ENCODE measurements around the gene DRAM2. TPM values are rescaled to one million over a fixed set of nuclear protein-coding genes. Genes with fewer than 3 reads are reported as not detected.

Gene DRAM2
- total RNA-seq, 1 experiment from 2014 or later, result 34.4 TPM

DNA sequence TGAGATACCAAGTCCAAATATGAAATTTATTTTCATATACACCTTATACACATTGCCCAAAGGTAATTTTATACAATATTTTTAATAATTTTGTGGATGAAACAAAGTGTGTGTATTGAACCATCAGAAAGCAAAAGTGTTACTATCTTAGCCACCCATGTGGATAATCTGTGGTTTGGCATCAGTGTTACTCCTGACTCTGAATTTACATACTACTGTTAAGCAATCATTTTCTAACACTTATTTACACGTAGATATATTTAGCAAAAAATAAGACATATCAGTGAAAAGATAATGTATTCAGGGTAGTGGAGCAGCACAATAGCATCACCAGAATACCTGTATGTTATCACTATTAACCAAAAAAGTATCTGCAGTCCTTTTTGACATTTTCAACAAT, 36.8 kb upstream of the DRAM2 start:
- no peak overlapping the region for H3K27ac Mint-ChIP-seq
- no peaks in the 10 kb centered on the region for H3K27me3 Mint-ChIP-seq (ENCODE audit: low read depth)
- H3K79me1 ChIP-seq (ENCODE audit: insufficient read depth, low read depth, low read length, poor library complexity, severe bottlenecking), result no peaks in the 10 kb centered on the region
- H3K23me2 ChIP-seq (ENCODE audit: insufficient read length, low read depth, low read length, poor library complexity, severe bottlenecking), result no peaks in the 10 kb centered on the region
- no peak overlapping the region for H3K4me3 Mint-ChIP-seq
- no peak overlapping the region for H2BK5ac ChIP-seq (ENCODE audit: insufficient read length, low read length)
- no peaks in the 10 kb centered on the region for H3K9me3 ChIP-seq (ENCODE audit: control insufficient read depth, low read depth, low read length)
- no peak overlapping the region for H3K23ac ChIP-seq (ENCODE audit: insufficient read length, low read depth, low read length)
- H3K79me2 ChIP-seq (ENCODE audit: insufficient read depth, low read length), result no peaks in the 10 kb centered on the region
- H4K5ac ChIP-seq (ENCODE audit: insufficient read length, low read depth, low read length), result no peak overlapping the region
- WGBS (ENCODE audit: extremely low coverage, insufficient read length, low lambda C conversion rate), result no CpG with 5 or more reads among the region's 1 CpG
- peaks cover 0 to 12% (median 8%) of the 10 kb centered on the region in 3 experiments; a peak in 4 of 7 replicates for H3K36me3 Mint-ChIP-seq (ENCODE audit: insufficient read depth in 1 of 3, low read depth in 3 of 3)
- no peak overlapping the region for H3T11ph ChIP-seq (ENCODE audit: low read length)
- no peak overlapping the region for H4K8ac ChIP-seq (replicated peaks; ENCODE audit: insufficient read length, low read depth, low read length)
- H2BK120ac ChIP-seq (ENCODE audit: low read depth, low read length, poor library complexity, severe bottlenecking), result no peak overlapping the region
- H3K18ac ChIP-seq (ENCODE audit: insufficient read length, low read depth, low read length), result no peak overlapping the region
- no peak overlapping the region for H2AK5ac ChIP-seq (ENCODE audit: insufficient read length, low read length)
- no peak overlapping the region for H2AFZ ChIP-seq (ENCODE audit: low read length)
- H3K4me2 ChIP-seq (ENCODE audit: insufficient read depth, insufficient read length, low read length), result no peak overlapping the region
- H3K4ac ChIP-seq (ENCODE audit: low read depth, low read length), result no peak overlapping the region
- TF ChIP-seq, protein P1, sequence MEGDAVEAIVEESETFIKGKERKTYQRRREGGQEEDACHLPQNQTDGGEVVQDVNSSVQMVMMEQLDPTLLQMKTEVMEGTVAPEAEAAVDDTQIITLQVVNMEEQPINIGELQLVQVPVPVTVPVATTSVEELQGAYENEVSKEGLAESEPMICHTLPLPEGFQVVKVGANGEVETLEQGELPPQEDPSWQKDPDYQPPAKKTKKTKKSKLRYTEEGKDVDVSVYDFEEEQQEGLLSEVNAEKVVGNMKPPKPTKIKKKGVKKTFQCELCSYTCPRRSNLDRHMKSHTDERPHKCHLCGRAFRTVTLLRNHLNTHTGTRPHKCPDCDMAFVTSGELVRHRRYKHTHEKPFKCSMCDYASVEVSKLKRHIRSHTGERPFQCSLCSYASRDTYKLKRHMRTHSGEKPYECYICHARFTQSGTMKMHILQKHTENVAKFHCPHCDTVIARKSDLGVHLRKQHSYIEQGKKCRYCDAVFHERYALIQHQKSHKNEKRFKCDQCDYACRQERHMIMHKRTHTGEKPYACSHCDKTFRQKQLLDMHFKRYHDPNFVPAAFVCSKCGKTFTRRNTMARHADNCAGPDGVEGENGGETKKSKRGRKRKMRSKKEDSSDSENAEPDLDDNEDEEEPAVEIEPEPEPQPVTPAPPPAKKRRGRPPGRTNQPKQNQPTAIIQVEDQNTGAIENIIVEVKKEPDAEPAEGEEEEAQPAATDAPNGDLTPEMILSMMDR (conservative IDR thresholded peaks at IDR 0.05), result no peak
- H4K91ac ChIP-seq (ENCODE audit: insufficient read length, low read depth, low read length), result no peak overlapping the region
- H2BK20ac ChIP-seq (ENCODE audit: low read depth, low read length, poor library complexity, severe bottlenecking), result no peak overlapping the region
- H2BK12ac ChIP-seq (ENCODE audit: insufficient read length, low read depth, low read length), result no peak overlapping the region
- H3K9ac ChIP-seq (ENCODE audit: extremely low read depth, insufficient read length, low read length), result no peak overlapping the region
- no peak overlapping the region for H3K14ac ChIP-seq (ENCODE audit: insufficient read depth, low read length)
- H3K27ac ChIP-seq (ENCODE audit: insufficient read length, low read depth, low read length), result no peak overlapping the region
- no peaks in the 10 kb centered on the region for H3K27me3 ChIP-seq (ENCODE audit: insufficient read depth, low read length)
- DNase-seq, result no peak
- no peaks in the 10 kb centered on the region for H4K20me1 ChIP-seq (ENCODE audit: control insufficient read depth, insufficient read depth, insufficient read length)
- no peak overlapping the region for H2BK15ac ChIP-seq (ENCODE audit: low read depth, low read length)
- H3K56ac ChIP-seq (ENCODE audit: insufficient read length, low read depth, low read length), result no peak overlapping the region
- H3K4me1 ChIP-seq (ENCODE audit: insufficient read depth, low read length), result no peaks in the 10 kb centered on the region
- H3K9me3 Mint-ChIP-seq, result no peaks in the 10 kb centered on the region
- H3K4me1 Mint-ChIP-seq, result no peaks in the 10 kb centered on the region

Measured in H9 (cell line).